ENCODE measurements around the gene TSPAN4.

DNA sequence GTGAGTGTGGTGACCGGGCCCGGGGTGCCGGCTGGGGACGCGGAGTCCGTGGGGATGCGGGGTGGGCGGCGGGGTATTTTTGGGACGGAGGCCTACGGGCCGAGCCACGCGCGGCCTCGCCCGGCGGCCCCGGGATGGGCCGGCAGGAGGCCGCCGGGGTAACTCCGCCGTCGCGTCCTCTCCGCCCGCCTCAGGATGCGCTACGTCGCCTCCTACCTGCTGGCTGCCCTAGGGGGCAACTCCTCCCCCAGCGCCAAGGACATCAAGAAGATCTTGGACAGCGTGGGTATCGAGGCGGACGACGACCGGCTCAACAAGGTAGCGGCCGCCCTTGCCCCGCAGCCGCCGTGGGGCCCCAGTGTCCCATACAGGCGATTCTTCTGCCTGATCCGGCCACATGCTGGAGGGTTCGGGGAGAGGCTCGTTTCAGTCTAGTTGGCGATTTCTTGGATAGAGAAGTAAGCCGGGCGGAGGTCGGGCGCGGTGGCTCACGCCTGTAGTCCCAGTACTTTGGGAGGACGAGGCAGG is 32.5 kb upstream of the TSPAN4 start:
- TF ChIP-seq, protein P1, sequence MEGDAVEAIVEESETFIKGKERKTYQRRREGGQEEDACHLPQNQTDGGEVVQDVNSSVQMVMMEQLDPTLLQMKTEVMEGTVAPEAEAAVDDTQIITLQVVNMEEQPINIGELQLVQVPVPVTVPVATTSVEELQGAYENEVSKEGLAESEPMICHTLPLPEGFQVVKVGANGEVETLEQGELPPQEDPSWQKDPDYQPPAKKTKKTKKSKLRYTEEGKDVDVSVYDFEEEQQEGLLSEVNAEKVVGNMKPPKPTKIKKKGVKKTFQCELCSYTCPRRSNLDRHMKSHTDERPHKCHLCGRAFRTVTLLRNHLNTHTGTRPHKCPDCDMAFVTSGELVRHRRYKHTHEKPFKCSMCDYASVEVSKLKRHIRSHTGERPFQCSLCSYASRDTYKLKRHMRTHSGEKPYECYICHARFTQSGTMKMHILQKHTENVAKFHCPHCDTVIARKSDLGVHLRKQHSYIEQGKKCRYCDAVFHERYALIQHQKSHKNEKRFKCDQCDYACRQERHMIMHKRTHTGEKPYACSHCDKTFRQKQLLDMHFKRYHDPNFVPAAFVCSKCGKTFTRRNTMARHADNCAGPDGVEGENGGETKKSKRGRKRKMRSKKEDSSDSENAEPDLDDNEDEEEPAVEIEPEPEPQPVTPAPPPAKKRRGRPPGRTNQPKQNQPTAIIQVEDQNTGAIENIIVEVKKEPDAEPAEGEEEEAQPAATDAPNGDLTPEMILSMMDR (IDR thresholded peaks at IDR 0.05; ENCODE audit: borderline replicate concordance, extremely low read depth, low read length, poor library complexity, severe bottlenecking) = no peak
- no peak for TF ChIP-seq EZH2 (IDR thresholded peaks at IDR 0.05; ENCODE audit: borderline replicate concordance, low read depth, low read length, severe bottlenecking)

Data from DND-41 (cell line).